Gastrocnemius medialis (tissue), 4 donors: ENCODE data around the gene KPNA1.

ENCODE experiments used
- CTCF ChIP-seq, 5 experiments: fragments of 450-650 bp in 3 of 5; fragments of 200-600 bp in 2 of 5; sonication (generic) in 2 of 5; IDR thresholded peaks in 4 of 5; conservative IDR thresholded peaks in 1 of 5; 1 replicate in 4 of 5; 2 replicates in 1 of 5; pipeline ENCODE4 v1.5.1; 2016 to 2019; ENCODE audit warnings: antibody characterized with exemption in 5 of 5, mild to moderate bottlenecking in 3 of 5, moderate library complexity in 3 of 5
- POLR2A ChIP-seq, 2 donors: fragments of 450-650 bp; IDR thresholded peaks; one replicate each; pipeline ENCODE4 v1.6.1; 2017; ENCODE audit warnings: antibody characterized with exemption in 2 of 2, mild to moderate bottlenecking in 2 of 2, moderate library complexity in 2 of 2

- TF ChIP-seq CTCF (IDR thresholded peaks at IDR 0.05 in 4 of 5, conservative IDR thresholded peaks at IDR 0.05 in 1 of 5), result no peak
- no peak for TF ChIP-seq POLR2A (IDR thresholded peaks at IDR 0.05)
Observed at GRCh38 chr3:122548619-122549018, 33.9 kb upstream of the KPNA1 start.
